ENCODE measurements around the gene RFLNA. TPM values are rescaled to one million over a fixed set of nuclear protein-coding genes. Genes with fewer than 3 reads are reported as not detected.

The RFLNA gene
- total and polyA plus RNA-seq, 2 of the 4 experiments (the other 2 are of a cell fraction): not detected

DNA sequence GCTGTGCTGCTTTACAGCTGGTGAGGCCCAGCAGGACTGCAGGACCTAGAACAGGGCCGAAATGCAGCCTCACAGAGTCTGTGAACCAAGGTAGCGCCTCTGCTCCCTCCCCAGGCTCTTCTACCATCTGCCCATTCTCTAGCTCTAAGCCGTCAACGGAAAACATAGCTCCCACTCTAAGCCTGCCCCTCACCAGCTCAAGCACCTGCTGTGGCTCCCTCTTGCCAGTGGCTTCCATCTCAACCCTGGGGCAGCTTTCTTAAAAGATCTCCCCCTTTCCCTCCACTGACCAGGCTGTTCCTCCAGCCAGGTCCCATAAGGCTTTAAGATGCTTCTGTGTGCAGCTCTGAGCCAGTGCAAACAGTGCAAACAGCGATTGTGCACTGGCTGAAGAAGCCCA is 61.3 kb downstream of the RFLNA start:
- Histone ChIP-seq H2BK5ac (ENCODE audit: low read depth, low read length, poor library complexity, severe bottlenecking) (no peak overlapping the region), H2BK20ac (ENCODE audit: low read depth, low read length) (no peak overlapping the region), H2BK120ac (ENCODE audit: low read depth, low read length) (no peak overlapping the region), H4K5ac (ENCODE audit: low read depth, low read length) (no peak overlapping the region), H3K4ac (ENCODE audit: low read depth, low read length) (no peak overlapping the region), H3K14ac (replicated peaks; ENCODE audit: low read depth, low read length) (no peak overlapping the region), H3K79me1 (ENCODE audit: low read depth in 1 of 2, low read length in 2 of 2) (peaks cover 21 to 70% of the 10 kb centered on the region in 2 experiments), H2BK15ac (ENCODE audit: low read depth, low read length) (no peak overlapping the region), H3K4me2 (ENCODE audit: low read depth, low read length) (no peak overlapping the region), H2AK9ac (replicated peaks; ENCODE audit: low read depth, low read length, poor library complexity) (no peak overlapping the region), H3K36me3 (ENCODE audit: control insufficient read depth, insufficient read depth, low read length) (peaks cover 87% of the 10 kb centered on the region), H3K4me3 (ENCODE audit: insufficient read depth, low read depth, low read length) (no peak overlapping the region), H2AFZ (replicated peaks; ENCODE audit: low read length, poor library complexity) (peak overlapping the region; percentile 58), H4K91ac (ENCODE audit: insufficient read depth, low read depth, low read length) (no peak overlapping the region), H3K18ac (ENCODE audit: low read depth, low read length) (no peak overlapping the region), H4K8ac (ENCODE audit: low read depth in 2 of 2, low read length in 2 of 2) (no peak overlapping the region), H3K9me1 (ENCODE audit: insufficient read depth, low read length) (no peaks in the 10 kb centered on the region), H3K27ac (ENCODE audit: insufficient read depth, low read length) (no peak overlapping the region), H3K9me3 (ENCODE audit: control insufficient read depth, insufficient read depth, low read length) (no peaks in the 10 kb centered on the region), H3K4me1 (ENCODE audit: control insufficient read depth, insufficient read depth, low read length) (no peaks in the 10 kb centered on the region), H3K56ac (ENCODE audit: extremely low read depth, insufficient read depth, low read length) (no peak overlapping the region), H3K9ac (ENCODE audit: low read depth, low read length) (no peak overlapping the region), H3K23ac (ENCODE audit: low read depth, low read length) (no peak overlapping the region), H2AK5ac (ENCODE audit: low read depth, low read length) (no peak overlapping the region), H4K20me1 (ENCODE audit: insufficient read depth, low read length) (peaks cover 66% of the 10 kb centered on the region), H3K27me3 (ENCODE audit: control insufficient read depth, insufficient read depth, low read length) (no peaks in the 10 kb centered on the region)
- intact Hi-C loops (cut with micrococcal nuclease) (no loop called here), in situ Hi-C loops (cut with MboI; ENCODE audit: low sequenced_read_pairs) (no loop called here), dilution Hi-C loops (cut with HindIII; ENCODE audit: low sequenced_read_pairs, unreplicated experiment) (no loop called here)
- 95% methylated on average over 4 of the region's 5 CpGs; no CpG with 5 or more reads in 1 of the 2 experiments for WGBS, 2 experiments (ENCODE audit: extremely low coverage in 2 of 2, insufficient read length in 1 of 2)
- ChIA-PET CTCF (no interaction called here), POLR2A (ENCODE audit: unreplicated experiment) (no interaction called here)
- no TSS peak for BruUV-seq (replicated peaks)
- TF ChIP-seq RFX5 (IDR thresholded peaks at IDR 0.05; ENCODE audit: low read depth, low read length) (no peak), RAD21 (IDR thresholded peaks at IDR 0.05; ENCODE audit: low read length) (no peak), MXI1 (IDR thresholded peaks at IDR 0.05; ENCODE audit: borderline replicate concordance, low read depth, low read length) (no peak), NFE2L2 (IDR thresholded peaks at IDR 0.05; ENCODE audit: low read depth, low read length) (no peak), MAFK (IDR thresholded peaks at IDR 0.05; ENCODE audit: low read depth, low read length) (no peak), SMC3 (IDR thresholded peaks at IDR 0.05; ENCODE audit: low read depth, low read length) (no peak), BHLHE40 (IDR thresholded peaks at IDR 0.05; ENCODE audit: low read depth, low read length) (no peak), FOS (IDR thresholded peaks at IDR 0.05; ENCODE audit: low read depth, low read length) (no peak), CEBPB (IDR thresholded peaks at IDR 0.05; ENCODE audit: low read depth, low read length) (no peak), RCOR1 (IDR thresholded peaks at IDR 0.05; ENCODE audit: insufficient replicate concordance, low read length) (no peak), MAZ (IDR thresholded peaks at IDR 0.05; ENCODE audit: borderline replicate concordance, low read depth, low read length) (no peak)
- TF ChIP-seq, protein P1, sequence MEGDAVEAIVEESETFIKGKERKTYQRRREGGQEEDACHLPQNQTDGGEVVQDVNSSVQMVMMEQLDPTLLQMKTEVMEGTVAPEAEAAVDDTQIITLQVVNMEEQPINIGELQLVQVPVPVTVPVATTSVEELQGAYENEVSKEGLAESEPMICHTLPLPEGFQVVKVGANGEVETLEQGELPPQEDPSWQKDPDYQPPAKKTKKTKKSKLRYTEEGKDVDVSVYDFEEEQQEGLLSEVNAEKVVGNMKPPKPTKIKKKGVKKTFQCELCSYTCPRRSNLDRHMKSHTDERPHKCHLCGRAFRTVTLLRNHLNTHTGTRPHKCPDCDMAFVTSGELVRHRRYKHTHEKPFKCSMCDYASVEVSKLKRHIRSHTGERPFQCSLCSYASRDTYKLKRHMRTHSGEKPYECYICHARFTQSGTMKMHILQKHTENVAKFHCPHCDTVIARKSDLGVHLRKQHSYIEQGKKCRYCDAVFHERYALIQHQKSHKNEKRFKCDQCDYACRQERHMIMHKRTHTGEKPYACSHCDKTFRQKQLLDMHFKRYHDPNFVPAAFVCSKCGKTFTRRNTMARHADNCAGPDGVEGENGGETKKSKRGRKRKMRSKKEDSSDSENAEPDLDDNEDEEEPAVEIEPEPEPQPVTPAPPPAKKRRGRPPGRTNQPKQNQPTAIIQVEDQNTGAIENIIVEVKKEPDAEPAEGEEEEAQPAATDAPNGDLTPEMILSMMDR (conservative IDR thresholded peaks at IDR 0.05; ENCODE audit: low read depth, low read length): no peak
- DNase-seq: no peak
- ATAC-seq (ENCODE audit: low read depth): no peak

Data from IMR-90 (cell line).